Astrocyte of the cerebellum (primary cell): ENCODE data around the gene CLCN1.

Experiments used
- DNase-seq: peaks from one replicate; pipeline ENCODE4 v3.0.0-alpha.2; 2011; ENCODE audit warnings: low read depth
- H3K4me3 ChIP-seq: 2 replicates; pipeline ENCODE4 v1.5.1; 2011; ENCODE audit warnings: mild to moderate bottlenecking, low read depth, low read length, moderate library complexity
- CTCF ChIP-seq: IDR thresholded peaks from 2 replicates; pipeline ENCODE4 v1.5.1; 2012; ENCODE audit warnings: low read length, low read depth, moderate library complexity, mild to moderate bottlenecking; ENCODE audit errors: missing control alignments
- in situ Hi-C: cut with HindIII; loops from 2 replicates; pipeline ENCODE4 v1.10.0; 2017; ENCODE audit warnings: low sequenced_read_pairs

Gene CLCN1

DNA sequence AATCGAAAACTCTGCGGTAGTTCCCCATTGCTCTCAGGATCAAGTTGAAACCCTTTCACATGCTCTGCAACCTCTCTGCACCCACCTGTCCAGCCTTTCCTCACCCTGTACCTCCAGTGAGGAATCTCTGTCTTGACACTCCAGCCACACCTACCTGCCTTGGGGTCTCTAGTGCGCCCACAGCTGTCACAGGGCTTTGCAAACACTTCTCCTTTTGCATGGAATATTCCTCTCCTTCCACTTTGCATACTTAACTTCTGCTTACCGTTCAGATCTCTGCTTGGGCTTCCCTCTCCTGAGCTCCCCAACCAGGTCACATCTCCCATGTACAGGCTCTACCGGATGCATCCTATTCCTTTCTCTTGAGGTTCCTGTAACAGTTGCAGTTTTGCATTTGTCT, 58.6 kb downstream of the CLCN1 start:
- no peak for TF ChIP-seq CTCF
- in situ Hi-C loops = no loop called here
- DNase-seq = no peak
- H3K4me3 ChIP-seq = no peak overlapping the region

DNA sequence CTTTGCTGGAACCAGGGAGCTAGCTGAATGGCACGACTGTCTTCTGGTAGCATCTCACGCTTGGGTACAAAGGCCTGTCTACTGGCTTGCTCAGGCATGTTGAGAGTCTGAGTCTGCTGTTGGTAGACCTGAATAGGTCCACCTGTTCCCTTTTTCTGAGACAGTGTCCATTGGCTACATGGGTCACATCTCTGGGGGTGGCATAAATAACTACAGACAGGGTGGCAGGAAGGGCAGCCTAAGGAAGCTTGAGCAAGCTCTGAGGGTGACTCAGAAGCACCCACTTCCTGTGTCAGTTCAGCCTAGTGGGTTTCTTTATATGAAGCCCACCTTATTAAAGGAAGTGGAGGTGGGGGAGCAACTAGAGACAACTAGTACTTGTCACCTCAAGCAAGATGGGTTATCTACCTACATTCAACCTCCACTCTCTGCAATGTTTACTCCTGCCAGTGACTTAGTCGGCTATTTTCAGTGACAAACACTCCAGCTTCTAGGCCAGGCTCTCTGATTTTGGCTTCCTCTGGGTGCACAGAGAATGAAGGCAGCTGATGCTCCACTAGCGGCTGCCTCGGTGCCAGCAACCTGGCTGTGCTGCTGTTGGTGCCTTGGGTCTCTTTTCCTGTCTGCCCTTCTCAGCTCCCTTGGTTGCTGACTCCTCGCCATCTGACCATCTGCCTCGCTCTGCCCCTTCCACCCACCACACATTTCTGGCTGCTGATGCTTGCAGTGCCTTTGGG, 59.6 kb downstream of the CLCN1 start:
- in situ Hi-C loops = no loop called here
- no peak overlapping the region for H3K4me3 ChIP-seq
- TF ChIP-seq CTCF = no peak
- no peak for DNase-seq

DNA sequence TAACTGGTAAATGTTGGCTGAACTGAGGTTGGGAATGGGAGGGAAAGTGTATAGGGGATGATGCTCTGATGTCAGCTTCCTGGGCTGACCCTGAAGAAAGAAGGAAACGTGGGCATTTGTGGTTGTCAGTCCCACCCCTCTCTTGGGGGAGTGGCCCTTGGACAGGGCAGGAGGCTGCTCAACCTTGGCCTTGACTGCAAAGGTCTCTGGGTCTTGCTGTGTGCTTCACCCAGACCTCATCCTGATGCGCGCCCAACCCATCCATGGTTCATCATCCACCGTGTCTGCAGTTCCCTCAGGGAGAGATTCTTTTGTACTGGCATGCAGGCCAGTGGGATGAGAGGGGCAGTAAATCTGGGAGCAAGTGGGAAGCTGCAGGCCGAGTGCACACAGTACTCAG, 60.5 kb downstream of the CLCN1 start:
- in situ Hi-C loops = no loop called here
- no peak overlapping the region for H3K4me3 ChIP-seq
- no peak for TF ChIP-seq CTCF
- no peak for DNase-seq

GRCh38 chr7:143379611-143380259, 63.8 kb downstream of the CLCN1 start:
- in situ Hi-C loops = no loop called here
- H3K4me3 ChIP-seq = peak overlapping the region; percentile 78
- no peak for TF ChIP-seq CTCF
- DNase-seq = no peak

DNA sequence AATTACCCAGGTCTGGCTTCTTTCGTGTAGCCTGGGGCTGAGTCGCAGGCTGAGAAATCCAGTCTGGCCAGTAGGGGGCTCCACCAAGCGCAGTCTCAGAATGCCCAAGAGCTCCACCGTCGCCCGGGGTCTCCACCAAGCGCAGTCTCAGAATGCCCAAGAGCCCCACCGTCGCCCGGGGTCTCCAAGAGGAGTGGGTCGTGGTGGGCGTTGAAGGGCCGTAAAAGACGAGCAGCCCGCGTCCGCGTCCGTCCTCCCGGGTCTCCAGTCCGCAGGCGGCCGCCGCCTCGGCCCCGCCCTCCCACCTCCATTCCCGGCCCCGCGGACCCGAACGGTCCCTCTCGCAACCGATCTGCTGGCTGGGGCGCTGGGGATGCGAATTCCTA, 64.3 kb downstream of the CLCN1 start:
- in situ Hi-C loops = no loop called here
- peak overlapping the region; percentile 78 for H3K4me3 ChIP-seq
- peak; percentile 90 for TF ChIP-seq CTCF
- peak; percentile 74 for DNase-seq

GRCh38 chr7:143380646-143381426, 64.9 kb downstream of the CLCN1 start, which contains the start of gene ZYX:
Gene ZYX (plus strand): TSS chr7:143381345. CDS start chr7:143381572, 227 bp downstream.
- TF ChIP-seq CTCF = no peak
- in situ Hi-C loops = no loop called here
- peak within 1 kb of the TSS; percentile 78 for H3K4me3 ChIP-seq
- peak; percentile 87 for DNase-seq
